Stimulated activated CD4-positive, alpha-beta T cell treated with anti-CD3 and anti-CD28 coated beads, TNF-alpha, amount 100 ng/mL, for 48 hours (primary cell): Measurements from ENCODE around the gene MYO7A.

Experiments
- DNase-seq, 3 donors: peaks; one replicate each; pipeline ENCODE4 v3.0.0-alpha.2; 2020; ENCODE audit warnings: low read depth in 3 of 3

Gene MYO7A

DNA sequence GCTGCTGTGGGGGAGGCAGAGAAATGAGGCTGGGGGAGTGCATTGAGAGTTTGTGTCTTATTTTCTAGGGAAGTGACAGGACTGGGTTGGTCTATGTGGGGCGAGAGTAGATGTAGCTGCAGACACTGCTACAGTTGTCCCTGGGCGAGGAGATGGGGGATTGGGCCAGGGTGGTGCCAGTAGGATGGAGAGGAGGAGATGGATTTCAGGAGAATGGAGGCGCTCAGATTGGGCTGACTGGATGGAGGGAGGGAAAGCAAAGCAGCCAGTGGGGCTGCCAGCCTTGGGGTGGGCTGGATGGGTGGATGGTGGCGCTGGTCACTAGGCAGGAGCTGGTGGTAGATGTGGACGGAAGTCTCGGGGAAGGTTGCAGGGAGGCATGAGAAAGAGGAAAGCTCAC lies 16.1 kb upstream of the MYO7A start:
- DNase-seq = no peak

DNA sequence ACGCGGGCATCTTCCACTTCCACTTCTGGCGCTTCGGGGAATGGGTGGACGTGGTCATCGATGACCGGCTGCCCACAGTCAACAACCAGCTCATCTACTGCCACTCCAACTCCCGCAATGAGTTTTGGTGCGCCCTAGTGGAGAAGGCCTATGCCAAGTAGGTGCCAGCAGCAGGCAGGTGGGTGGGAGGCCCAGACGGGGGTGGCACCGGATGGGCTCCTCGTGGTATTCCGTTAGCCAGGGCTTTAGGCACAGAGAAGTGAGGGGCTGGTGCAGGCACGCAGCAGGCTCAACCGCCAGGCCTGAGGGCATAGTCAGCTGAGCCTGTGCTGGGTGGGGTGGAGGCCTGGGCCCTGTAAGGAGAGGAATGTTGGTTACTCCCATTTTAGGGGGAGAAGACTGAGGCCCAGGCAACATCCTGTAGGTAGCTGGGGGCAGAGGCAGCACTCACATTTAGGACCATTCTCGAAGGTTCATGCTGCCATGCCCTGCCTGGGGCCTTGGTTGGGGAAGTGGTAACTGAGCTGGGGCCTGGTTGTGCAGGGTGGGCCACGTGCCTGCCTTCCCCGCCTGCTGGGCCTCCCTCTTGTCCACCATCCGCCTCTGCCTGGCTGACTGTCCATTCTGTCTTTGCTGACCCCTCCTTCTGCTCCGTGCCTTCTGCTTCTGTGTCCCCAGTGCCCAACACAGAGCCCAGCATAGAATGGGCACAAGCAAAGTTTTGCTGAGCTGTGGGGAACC lies 15.2 kb upstream of the MYO7A start:
- no peak for DNase-seq

DNA sequence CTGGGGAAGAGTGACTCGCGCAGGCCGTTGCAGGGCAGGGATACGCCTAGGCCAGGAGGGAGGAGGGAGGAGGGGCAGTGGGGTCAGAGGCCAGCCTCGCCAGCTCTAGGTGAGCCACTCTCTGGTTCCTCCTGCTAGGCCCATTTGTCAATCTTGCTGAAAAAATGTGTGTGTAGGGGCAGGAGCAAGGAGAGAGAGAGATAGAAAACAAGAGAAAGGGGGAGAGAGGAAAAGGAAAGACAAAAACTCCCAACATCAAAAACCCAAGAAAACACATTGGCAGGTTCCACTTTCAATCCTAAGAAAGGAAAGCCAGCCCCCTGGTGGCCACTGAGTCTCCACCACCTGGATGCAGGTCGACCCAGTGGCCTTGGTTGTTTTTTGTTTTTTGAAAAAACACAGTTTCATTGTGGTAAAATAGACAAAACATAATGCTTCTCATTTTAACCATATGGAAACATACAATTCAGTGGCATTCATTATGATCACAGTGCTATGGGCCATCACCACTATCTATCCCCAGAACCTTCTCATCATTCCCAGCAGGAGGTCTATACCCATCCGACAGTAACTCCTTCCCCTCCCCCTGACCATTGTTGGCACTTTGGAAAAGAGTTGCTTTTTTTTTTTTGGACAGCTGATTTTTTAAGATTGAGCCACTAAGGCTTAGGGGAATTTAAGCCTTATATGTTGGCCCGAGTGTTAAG lies 14.5 kb upstream of the MYO7A start:
- DNase-seq = no peak

DNA sequence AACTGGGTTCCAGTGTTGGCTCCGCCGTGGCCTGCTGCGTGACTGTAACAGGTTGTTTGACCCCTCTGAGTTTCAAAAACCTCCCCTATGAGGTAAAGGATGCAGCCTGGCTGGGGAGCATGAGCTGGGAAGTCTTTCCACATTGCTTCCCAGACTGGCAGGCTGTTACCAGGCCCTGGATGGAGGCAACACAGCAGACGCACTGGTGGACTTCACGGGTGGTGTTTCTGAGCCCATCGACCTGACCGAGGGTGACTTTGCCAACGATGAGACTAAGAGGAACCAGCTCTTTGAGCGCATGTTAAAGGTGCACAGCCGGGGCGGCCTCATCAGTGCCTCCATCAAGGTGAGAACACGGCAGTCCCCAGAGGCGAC lies 14.0 kb upstream of the MYO7A start:
- DNase-seq = no peak

DNA sequence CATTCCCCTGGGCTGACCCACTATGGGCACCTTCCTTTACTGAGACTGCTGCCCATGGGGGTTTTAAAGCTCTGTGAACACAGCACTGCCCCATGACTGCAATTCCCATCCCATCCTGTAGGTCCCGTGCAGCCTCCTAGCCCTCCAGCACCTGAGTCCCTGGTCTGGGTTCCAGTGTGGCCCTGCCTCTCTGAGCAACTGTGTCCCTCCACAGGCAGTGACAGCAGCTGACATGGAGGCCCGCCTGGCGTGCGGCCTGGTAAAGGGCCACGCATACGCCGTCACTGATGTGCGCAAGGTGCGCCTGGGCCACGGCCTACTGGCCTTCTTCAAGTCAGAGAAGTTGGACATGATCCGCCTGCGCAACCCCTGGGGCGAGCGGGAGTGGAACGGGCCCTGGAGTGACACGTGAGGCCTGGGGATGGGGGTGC lies 12.8 kb upstream of the MYO7A start:
- no peak for DNase-seq

DNA sequence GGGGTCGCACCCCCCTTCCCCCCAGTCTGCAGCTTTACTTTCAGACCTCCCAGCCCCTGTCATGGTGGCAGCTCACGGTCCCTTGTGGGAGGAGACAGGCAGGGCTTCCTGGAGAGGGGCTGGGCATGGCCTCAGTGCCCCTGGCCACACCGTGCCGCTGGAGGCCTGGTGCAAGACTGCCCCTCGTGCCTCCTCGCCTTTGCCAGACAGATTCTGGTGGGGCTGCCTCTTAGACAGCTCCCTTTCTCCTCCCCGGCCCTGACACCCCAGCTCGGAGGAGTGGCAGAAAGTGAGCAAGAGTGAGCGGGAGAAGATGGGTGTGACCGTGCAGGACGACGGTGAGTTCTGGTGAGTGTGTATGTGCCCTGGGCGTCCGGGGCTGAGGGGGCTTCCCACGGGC lies 12.1 kb upstream of the MYO7A start:
- DNase-seq = no peak

DNA sequence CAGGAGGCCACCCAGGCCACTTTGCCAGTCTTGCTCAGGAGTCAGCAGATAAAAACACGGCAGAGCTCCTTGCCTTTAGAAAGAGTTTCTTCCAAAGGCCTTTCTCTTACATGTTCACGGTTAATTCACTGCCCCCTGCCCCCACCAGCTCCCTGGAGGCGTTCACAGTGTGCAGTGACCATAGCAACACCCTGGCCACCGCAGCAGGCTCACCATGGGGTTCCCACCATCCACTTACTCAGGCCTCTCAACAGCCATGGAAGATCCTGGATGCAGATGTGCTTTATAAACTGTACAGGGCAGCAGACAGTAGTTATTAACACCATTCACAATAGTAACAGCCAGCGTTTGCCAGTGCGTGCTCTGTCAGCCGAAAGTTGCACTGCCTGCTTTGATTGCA lies 10.6 kb upstream of the MYO7A start:
- no peak for DNase-seq

DNA sequence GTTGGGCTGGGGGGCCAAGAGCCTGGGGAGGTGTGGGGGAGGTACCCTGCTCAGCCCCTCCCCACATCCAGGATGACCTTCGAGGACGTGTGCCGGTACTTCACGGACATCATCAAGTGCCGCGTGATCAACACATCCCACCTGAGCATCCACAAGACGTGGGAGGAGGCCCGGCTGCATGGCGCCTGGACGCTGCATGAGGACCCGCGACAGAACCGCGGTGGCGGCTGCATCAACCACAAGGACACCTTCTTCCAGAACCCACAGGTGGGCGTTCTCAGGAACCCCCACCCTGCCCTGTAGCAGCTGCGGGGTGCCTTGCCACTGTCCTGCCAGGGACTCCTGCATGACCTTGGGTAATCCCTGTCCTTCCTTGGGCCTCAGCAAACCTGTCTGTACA lies 10.0 kb upstream of the MYO7A start:
- no peak for DNase-seq

DNA sequence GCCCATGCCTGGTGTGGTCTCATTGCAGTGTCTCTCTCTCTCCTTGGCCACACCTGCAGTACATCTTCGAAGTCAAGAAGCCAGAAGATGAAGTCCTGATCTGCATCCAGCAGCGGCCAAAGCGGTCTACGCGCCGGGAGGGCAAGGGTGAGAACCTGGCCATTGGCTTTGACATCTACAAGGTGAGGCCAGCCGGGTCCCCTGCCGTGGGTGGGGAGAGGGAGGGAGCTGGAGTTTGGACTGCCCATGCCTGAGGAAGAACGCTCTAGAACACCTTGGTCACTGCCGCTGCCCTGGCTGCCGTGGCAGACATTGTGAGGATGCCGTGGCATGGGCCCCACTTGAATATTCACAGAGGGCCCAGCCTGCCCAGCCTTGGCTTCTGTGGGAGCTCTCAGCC lies 9.1 kb upstream of the MYO7A start:
- no peak for DNase-seq

DNA sequence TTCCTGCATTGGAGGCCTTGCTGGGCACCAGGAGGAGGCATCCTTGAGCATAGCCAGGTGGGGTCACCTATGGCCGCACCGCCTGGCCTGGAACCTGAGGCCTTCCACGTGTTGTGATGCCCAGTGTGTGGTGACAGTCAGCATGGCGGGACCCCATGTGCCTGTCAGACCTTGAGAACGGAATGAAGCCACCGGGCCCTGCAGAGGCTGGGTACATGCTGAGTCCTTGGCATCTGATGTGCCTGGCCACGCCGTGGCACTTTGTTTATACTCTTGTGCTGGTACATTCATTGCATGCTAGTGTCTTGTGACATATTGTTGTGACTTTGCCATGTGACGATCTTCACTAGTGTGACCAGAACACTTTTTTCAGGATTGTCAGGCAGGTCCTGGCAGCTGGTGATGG lies 8.5 kb upstream of the MYO7A start:
- DNase-seq = no peak

DNA sequence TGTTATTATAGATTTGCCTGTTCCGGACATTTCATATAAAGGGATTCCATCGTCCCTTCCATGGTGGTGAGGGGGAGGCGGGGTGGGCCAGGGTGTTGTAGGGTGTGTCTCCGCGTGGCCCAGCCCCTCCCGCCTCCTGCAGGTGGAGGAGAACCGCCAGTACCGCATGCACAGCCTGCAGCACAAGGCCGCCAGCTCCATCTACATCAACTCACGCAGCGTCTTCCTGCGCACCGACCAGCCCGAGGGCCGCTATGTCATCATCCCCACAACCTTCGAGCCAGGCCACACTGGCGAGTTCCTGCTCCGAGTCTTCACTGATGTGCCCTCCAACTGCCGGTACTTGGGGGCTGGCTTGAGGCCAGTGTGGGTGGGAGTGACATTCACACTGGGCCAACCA lies 7.5 kb upstream of the MYO7A start:
- no peak for DNase-seq

DNA sequence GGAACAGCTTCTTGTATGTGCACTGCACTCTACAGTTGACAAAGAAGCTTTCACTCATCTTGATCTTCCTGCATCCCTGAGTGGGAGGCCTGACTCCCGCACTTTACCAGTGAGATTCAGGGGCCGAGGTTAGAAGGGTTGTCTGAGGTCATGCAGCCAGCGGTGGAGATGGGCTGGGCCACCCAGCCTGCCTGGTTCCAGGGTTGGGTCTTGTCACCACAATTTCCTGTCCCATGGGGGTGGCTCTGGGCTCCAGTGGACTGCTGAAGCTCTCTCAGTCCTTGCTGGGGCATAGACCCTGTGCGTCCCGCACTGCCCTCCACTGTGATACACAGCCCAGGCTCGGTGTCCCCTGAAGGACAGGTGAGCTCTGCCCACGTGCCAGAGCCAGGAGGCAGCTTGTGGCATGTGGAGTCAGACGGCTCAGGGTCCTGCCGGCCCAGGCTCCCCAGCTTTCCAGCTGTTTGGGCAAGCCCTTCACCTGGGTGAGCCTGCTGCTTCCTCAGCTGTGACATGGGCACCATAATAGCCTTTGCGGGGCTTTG lies 6.9 kb upstream of the MYO7A start:
- no peak for DNase-seq

DNA sequence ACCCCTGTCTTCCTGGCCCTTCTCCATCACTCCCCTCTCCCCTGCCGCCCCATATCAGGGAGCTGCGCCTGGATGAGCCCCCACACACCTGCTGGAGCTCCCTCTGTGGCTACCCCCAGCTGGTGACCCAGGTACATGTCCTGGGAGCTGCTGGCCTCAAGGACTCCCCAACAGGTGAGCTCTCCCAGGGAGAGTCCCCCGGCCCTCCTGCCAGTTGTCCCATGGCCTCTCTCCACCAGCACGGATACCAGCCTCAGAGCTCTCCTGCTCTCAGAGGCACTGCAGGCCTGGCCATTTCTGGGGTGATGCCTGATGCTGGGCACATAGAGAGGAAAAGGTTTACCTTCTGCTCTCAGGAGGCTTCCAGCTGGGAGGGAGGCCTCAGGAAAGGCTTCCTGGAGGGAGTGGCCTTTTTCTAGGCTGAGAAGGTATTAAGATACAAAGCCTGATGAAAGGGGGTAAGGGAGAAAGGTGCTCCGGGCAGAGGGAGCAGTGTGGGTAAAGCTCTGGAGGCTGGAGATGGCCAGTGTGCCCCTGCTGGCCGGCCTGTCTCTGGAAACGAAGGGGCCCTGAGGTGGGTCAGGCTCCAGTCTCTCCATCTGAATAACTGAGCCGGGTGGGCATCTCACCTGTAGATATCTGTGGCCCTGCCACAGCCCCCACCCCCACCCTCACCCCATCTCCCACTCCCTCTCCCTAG lies 6.0 kb upstream of the MYO7A start:
- DNase-seq = no peak

DNA sequence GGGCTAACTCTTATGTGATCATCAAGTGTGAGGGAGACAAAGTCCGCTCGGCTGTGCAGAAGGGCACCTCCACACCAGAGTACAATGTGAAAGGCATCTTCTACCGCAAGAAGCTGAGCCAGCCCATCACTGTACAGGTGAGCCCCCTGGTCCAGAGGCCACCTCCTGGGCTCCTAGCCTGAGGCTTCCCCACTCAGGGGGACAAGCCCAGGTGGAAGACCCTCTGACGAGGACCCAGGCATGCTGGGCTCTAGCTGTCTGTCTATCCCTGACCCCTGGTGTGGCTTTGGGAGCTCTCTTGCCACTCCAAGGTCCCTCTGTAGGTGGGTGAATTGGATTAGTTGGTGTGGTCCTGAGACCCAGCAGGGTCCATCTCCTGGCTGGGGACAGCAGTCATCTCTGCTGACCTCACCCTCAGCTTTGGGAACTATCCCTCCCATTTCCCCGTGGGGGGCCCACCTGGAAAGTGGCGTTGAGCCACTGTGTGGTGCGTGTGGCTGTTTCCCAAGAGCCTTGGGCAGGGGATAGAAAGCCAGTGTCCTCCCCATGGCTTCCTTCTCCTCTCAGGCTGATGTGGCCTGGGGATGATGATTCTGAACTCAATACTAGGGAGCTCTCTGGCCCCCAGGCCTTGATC lies 5.4 kb upstream of the MYO7A start:
- no peak for DNase-seq

DNA sequence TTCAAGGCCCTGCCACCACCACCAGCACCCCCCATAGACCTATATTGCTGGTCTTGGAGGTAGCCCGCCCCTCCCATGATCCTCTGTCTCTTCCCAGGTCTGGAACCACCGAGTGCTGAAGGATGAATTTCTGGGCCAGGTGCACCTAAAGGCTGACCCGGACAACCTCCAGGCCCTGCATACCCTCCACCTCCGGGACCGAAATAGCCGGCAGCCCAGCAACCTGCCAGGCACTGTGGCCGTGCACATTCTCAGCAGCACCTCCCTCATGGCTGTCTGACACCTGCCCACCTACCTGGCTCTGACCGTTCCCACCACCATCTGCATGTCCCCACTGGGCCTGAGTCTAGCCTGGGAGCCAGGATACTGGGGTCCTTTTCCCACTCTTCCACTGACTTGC lies 4.5 kb upstream of the MYO7A start:
- DNase-seq = no peak

DNA sequence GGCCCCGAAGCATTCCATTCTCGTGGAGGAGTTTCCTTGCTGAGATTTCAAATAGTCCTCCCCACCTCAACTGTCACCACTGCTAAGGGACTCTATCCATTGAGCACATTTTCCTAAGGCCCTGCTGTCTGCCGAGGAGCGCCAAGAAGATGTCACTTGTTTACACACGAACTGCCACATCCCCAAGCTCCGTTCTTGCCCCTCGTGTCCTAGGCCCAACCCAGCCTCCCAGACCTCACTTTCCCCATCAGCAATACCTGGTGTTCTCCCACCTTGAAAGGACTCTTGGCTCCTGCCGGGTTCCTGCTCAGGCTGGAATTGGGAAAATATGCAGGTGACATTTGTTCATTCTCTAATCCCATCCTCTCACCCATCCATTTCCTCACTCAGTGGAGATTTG lies 4.0 kb upstream of the MYO7A start:
- no peak for DNase-seq

DNA sequence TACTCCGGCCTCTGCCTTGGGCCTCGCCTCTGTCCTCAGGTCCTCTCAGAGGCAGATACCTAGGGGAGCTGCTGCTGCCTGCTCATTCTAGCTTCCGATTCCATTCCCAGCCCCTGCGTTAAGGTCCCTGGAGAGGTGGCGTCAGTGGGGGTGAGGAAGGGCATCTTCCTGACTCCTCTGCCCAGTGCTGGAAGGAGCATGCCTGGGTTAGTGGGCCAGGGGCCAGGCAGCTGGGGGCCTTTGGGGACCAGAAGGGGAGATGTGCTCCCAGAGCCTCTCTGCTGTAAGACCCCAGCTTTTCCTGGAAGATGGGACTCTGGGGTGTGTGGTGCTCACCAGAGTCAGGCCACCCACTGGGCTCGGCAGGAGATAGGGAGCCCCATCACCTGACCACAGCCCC lies 3.6 kb upstream of the MYO7A start:
- no peak for DNase-seq

DNA sequence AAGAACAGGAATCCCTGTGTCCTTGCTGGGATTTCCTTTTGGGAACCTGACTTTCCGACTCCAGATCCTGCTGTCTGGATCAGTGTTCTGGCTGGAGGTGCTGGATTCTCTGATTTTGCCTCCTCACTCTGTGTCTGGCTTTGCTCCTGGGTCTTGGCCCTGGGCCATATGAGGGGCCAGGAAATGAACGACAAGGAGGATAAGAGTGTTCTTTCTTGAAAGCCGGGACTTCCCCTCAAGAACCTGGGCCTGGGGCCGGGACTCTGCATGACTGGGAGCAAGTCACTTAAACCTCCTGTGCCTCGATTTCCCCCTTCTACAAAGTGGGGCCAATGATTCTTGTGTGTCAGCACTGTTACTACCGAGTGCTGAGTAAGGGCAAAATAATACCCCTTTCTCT lies 2.9 kb upstream of the MYO7A start:
- no peak for DNase-seq

DNA sequence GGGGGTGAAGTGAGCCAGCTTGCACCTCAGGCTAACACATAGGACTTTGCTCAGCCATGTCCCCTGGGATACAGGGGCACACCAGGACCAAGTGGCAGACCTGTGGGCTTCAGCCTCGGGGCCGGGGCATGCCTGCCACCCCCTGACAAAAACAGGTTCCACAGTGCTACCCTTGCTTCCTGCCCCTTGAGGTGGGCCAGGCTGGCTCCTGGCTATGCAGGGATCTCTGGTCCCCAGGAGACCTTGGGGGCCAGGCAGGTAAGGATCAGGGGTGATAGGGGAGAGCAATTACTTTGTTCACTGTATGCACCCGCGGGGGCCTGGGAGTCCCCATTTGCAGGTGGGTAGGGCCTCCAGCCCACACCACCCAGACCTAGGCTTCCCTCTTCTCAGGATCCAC lies 2.4 kb upstream of the MYO7A start:
- no peak for DNase-seq

DNA sequence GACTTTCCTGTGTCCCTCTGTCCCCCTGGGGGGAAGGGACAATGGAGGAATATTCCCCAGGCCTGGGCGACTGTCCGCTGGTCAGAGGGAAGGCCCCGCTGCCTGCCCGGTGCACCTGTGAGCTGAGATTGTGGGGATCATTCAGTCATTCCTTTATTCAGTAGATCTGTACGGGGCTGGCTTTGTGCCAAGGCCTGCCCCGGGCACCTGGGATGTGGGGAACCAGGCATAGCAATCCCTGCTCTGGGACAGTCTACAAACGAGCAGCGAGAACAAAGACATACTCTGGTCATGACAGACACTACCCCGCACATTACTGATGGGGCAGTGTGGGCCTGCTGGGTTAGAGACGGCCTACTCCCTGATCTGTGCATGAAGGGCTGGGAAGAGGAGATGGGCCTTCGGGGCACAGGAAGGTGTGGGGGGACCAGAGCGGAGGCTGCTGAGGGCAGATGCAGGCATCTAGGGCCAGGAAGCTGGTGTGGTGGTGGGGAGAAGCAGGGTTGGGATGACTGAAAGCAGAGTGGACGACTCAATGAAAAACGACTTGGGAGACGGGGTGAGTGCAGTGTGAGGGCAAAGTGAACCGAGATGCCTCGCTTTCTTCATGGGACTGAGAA lies 1.8 kb upstream of the MYO7A start:
- no peak for DNase-seq

DNA sequence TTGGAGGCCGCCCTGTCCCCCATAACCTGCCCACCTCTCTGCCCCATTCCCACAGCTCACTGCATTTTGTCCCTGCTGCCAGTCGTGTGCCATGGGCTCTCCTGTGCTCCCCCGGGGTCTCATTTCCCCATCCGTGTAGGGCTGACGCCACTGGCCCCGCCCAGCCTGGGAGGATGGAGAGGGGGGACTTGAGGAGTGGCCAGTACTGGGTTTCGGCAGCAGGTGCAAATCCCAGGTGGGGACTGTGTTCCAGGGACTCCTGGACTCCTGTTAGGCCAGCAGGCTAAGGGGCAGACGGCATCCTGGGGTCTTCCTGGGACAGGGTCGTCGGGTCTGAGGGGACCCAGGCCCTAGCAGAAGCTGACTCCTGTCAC lies 1.2 kb upstream of the MYO7A start:
- no peak for DNase-seq
